Measurements from ENCODE around the gene GUCA1C. TPM values are rescaled to one million over a fixed set of nuclear protein-coding genes. Genes with fewer than 3 reads are reported as not detected.

Gene GUCA1C
- total and polyA plus RNA-seq, 2 of the 8 experiments (the other 6 are each of a cell fraction or from before 2014, with no cell fraction given), result not detected

DNA sequence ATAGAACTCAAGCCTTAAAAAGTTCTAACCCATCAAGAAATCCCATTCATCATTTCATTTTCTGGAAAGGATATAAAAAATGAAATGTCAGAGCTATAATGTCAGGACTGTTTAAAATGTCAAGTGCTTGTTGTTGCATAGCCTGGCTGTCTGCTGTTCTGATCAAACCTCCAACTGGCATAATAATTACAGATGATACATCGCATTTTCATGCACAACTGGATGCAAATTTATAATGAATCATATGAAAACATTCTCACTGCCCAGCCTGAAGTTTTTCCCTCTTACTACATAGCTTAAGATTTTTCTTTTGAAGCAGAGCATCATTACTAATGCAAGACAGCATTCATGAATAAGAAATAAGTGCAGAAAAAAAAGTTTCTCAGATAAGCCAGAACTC lies 46.5 kb downstream of the GUCA1C start (continued):
- TF ChIP-seq, protein P1, sequence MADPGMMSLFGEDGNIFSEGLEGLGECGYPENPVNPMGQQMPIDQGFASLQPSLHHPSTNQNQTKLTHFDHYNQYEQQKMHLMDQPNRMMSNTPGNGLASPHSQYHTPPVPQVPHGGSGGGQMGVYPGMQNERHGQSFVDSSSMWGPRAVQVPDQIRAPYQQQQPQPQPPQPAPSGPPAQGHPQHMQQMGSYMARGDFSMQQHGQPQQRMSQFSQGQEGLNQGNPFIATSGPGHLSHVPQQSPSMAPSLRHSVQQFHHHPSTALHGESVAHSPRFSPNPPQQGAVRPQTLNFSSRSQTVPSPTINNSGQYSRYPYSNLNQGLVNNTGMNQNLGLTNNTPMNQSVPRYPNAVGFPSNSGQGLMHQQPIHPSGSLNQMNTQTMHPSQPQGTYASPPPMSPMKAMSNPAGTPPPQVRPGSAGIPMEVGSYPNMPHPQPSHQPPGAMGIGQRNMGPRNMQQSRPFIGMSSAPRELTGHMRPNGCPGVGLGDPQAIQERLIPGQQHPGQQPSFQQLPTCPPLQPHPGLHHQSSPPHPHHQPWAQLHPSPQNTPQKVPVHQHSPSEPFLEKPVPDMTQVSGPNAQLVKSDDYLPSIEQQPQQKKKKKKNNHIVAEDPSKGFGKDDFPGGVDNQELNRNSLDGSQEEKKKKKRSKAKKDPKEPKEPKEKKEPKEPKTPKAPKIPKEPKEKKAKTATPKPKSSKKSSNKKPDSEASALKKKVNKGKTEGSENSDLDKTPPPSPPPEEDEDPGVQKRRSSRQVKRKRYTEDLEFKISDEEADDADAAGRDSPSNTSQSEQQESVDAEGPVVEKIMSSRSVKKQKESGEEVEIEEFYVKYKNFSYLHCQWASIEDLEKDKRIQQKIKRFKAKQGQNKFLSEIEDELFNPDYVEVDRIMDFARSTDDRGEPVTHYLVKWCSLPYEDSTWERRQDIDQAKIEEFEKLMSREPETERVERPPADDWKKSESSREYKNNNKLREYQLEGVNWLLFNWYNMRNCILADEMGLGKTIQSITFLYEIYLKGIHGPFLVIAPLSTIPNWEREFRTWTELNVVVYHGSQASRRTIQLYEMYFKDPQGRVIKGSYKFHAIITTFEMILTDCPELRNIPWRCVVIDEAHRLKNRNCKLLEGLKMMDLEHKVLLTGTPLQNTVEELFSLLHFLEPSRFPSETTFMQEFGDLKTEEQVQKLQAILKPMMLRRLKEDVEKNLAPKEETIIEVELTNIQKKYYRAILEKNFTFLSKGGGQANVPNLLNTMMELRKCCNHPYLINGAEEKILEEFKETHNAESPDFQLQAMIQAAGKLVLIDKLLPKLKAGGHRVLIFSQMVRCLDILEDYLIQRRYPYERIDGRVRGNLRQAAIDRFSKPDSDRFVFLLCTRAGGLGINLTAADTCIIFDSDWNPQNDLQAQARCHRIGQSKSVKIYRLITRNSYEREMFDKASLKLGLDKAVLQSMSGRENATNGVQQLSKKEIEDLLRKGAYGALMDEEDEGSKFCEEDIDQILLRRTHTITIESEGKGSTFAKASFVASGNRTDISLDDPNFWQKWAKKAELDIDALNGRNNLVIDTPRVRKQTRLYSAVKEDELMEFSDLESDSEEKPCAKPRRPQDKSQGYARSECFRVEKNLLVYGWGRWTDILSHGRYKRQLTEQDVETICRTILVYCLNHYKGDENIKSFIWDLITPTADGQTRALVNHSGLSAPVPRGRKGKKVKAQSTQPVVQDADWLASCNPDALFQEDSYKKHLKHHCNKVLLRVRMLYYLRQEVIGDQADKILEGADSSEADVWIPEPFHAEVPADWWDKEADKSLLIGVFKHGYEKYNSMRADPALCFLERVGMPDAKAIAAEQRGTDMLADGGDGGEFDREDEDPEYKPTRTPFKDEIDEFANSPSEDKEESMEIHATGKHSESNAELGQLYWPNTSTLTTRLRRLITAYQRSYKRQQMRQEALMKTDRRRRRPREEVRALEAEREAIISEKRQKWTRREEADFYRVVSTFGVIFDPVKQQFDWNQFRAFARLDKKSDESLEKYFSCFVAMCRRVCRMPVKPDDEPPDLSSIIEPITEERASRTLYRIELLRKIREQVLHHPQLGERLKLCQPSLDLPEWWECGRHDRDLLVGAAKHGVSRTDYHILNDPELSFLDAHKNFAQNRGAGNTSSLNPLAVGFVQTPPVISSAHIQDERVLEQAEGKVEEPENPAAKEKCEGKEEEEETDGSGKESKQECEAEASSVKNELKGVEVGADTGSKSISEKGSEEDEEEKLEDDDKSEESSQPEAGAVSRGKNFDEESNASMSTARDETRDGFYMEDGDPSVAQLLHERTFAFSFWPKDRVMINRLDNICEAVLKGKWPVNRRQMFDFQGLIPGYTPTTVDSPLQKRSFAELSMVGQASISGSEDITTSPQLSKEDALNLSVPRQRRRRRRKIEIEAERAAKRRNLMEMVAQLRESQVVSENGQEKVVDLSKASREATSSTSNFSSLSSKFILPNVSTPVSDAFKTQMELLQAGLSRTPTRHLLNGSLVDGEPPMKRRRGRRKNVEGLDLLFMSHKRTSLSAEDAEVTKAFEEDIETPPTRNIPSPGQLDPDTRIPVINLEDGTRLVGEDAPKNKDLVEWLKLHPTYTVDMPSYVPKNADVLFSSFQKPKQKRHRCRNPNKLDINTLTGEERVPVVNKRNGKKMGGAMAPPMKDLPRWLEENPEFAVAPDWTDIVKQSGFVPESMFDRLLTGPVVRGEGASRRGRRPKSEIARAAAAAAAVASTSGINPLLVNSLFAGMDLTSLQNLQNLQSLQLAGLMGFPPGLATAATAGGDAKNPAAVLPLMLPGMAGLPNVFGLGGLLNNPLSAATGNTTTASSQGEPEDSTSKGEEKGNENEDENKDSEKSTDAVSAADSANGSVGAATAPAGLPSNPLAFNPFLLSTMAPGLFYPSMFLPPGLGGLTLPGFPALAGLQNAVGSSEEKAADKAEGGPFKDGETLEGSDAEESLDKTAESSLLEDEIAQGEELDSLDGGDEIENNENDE (IDR thresholded peaks at IDR 0.05; ENCODE audit: insufficient replicate concordance, low read length), result no peak
- TF ChIP-seq CBX8 (IDR thresholded peaks at IDR 0.05; ENCODE audit: borderline replicate concordance, low read depth, low read length) (no peak), SP4 (IDR thresholded peaks at IDR 0.05; ENCODE audit: low read length) (no peak), TBP (IDR thresholded peaks at IDR 0.05; ENCODE audit: low read depth, low read length) (no peak), CREB1 (IDR thresholded peaks at IDR 0.05) (no peak)
- TF ChIP-seq, protein P2, sequence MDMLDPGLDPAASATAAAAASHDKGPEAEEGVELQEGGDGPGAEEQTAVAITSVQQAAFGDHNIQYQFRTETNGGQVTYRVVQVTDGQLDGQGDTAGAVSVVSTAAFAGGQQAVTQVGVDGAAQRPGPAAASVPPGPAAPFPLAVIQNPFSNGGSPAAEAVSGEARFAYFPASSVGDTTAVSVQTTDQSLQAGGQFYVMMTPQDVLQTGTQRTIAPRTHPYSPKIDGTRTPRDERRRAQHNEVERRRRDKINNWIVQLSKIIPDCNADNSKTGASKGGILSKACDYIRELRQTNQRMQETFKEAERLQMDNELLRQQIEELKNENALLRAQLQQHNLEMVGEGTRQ (IDR thresholded peaks at IDR 0.05; ENCODE audit: low read length), result no peak
